IgD-negative memory B cell (primary cell): Measurements from ENCODE around the gene AWAT2. TPM values are rescaled to one million over a fixed set of nuclear protein-coding genes. Genes with fewer than 3 reads are reported as not detected.

ENCODE experiments used
- H3K27ac Mint-ChIP-seq, 3 donors: one replicate each; pipeline ENCODE4 v1.8.0; 2020 to 2022; ENCODE audit warnings: mild to moderate bottlenecking in 3 of 3, mixed read lengths in 3 of 3, moderate library complexity in 1 of 3
- H3K27me3 Mint-ChIP-seq: one replicate; pipeline ENCODE4 v1.8.0; 2021; ENCODE audit warnings: mixed read lengths
- H3K36me3 Mint-ChIP-seq: one replicate; pipeline ENCODE4 v1.8.0; 2020; ENCODE audit warnings: mild to moderate bottlenecking, mixed read lengths
- H3K4me1 Mint-ChIP-seq, 3 donors: one replicate each; pipeline ENCODE4 v1.8.0; 2020 to 2022; ENCODE audit warnings: mixed read lengths in 3 of 3, mild to moderate bottlenecking in 1 of 3
- H3K4me3 Mint-ChIP-seq, 4 donors: one replicate each; pipeline ENCODE4 v1.8.0; 2020 to 2022; ENCODE audit warnings: mild to moderate bottlenecking in 4 of 4, mixed read lengths in 4 of 4, moderate library complexity in 3 of 4
- H3K9me3 Mint-ChIP-seq, 3 donors: one replicate each; pipeline ENCODE4 v1.8.0; 2020 to 2021; ENCODE audit warnings: mixed read lengths in 3 of 3, mild to moderate bottlenecking in 1 of 3
- polyA plus RNA-seq: library from polyadenylated mRNA; unstranded; fragments of 300-500 nt; fragmentation: Illumina TruSeq; gene quantifications from one replicate; pipeline ENCODE4 v1.2.3, GENCODE V29; 2021

Gene AWAT2
- not detected for polyA plus RNA-seq

DNA sequence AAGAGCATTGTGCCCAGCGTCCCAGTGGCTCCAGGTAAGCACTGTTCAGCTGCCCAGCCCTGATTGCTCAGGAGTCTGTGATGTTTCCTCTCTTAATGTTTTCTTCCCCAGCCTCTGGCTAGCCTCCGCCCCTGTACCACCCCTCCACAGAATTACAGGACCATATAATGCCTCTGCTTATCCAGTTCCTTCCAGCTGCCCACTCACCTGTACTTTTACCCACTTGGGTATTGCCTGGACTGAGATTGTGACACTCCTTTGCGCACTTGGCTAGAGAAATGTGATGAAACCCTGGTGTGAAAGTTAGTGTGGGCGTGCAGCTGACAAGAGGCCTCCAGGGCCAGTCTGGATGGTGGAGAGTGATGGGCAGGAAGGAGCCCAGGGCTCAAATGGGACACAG lies at the start of gene AWAT2:
AWAT2 (minus strand) TSS at position 14 of the 400 bp plus-strand sequence; CDS start at position 8, 6 bp downstream.
- H3K27me3 Mint-ChIP-seq = peaks cover 4% of the 10 kb centered on the region
- H3K4me3 Mint-ChIP-seq = no peak within 1 kb of the TSS
- H3K27ac Mint-ChIP-seq = no peak within 1 kb of the TSS
- H3K36me3 Mint-ChIP-seq = no peaks in the 10 kb centered on the region
- H3K9me3 Mint-ChIP-seq = no peaks in the 10 kb centered on the region
- no peaks in the 10 kb centered on the region for H3K4me1 Mint-ChIP-seq

DNA sequence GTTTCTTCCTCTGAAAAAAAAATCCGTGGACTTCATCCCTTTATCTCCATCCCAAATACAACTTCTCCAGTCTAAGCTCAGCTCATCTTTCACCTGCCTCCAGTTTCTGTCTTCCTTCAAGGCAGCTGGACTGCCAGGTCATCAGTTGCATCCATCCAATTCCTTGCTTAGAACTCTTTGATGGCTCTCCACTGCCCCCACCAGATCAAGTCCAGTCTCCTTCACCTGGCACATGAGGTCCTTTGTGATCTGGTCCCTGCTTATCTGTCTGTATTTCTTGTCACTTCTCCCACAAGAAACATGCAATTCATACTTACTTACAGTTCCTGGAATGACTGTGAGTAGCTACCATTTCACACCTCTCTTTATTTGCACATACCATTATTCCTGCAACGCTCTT lies 46.3 kb upstream of the AWAT2 start:
- H3K27me3 Mint-ChIP-seq = peaks cover 12% of the 10 kb centered on the region
- no peaks in the 10 kb centered on the region for H3K4me1 Mint-ChIP-seq
- H3K36me3 Mint-ChIP-seq = no peaks in the 10 kb centered on the region
- no peak overlapping the region for H3K27ac Mint-ChIP-seq
- no peak overlapping the region for H3K4me3 Mint-ChIP-seq
- peaks cover 0 to 2% (median 0%) of the 10 kb centered on the region in 3 donors for H3K9me3 Mint-ChIP-seq

GRCh38 chrX:70092247-70092646 lies 42.5 kb upstream of the AWAT2 start:
- Mint-ChIP-seq H3K4me3 (no peak overlapping the region), H3K27me3 (peaks cover 3% of the 10 kb centered on the region), H3K9me3 (no peaks in the 10 kb centered on the region), H3K27ac (no peak overlapping the region), H3K4me1 (no peaks in the 10 kb centered on the region), H3K36me3 (no peaks in the 10 kb centered on the region)

DNA sequence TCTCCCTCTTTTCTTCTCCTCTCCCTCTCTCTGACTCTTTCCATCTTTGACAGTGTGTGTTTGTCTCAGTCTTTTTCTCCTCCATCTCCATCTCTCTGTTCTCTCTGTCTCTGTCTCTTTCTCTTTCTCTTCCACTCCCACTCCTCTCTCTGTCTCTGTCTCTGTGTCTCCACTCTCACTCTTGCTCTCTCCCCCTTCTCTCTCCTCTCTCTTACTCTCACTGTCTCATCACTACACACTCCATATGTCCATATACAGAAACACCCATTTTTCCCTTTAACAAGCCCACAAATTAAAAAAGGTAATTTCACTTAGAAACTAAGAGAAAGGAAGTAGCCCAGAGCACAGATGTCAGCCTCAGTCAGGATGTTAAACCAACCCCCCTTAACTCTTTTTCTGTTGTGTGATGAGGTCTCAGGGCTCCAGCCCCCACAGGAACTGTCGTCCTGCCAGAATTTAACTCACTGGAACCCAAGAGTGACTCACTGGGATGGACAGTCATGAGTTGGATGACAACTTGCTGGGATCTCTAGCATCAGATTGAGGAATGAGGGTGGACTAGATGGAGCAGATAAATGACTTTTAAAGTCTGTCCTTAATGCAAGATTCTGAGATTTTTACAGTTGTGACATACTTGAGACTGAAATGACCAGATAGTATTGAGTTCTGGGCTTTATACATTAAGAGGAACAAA lies 40.0 kb upstream of the AWAT2 start:
- H3K4me1 Mint-ChIP-seq = no peaks in the 10 kb centered on the region
- no peaks in the 10 kb centered on the region for H3K9me3 Mint-ChIP-seq
- H3K36me3 Mint-ChIP-seq = no peaks in the 10 kb centered on the region
- H3K4me3 Mint-ChIP-seq = no peak overlapping the region
- no peak overlapping the region for H3K27ac Mint-ChIP-seq
- peaks cover 3% of the 10 kb centered on the region for H3K27me3 Mint-ChIP-seq

GRCh38 chrX:70088751-70089150 lies 39.0 kb upstream of the AWAT2 start:
- H3K27me3 Mint-ChIP-seq = peaks cover 3% of the 10 kb centered on the region

GRCh38 chrX:70087857-70088630 lies 38.3 kb upstream of the AWAT2 start:
- Mint-ChIP-seq H3K4me3 (no peak overlapping the region), H3K27me3 (peaks cover 3% of the 10 kb centered on the region), H3K4me1 (no peaks in the 10 kb centered on the region), H3K27ac (no peak overlapping the region), H3K36me3 (no peaks in the 10 kb centered on the region), H3K9me3 (no peaks in the 10 kb centered on the region)

More at GRCh38 chrX:70088751-70089150, 39.0 kb upstream of the AWAT2 start:
- Mint-ChIP-seq H3K36me3 (no peaks in the 10 kb centered on the region), H3K27ac (peak overlapping the region in 1 of 3 donors; percentile 32), H3K9me3 (no peaks in the 10 kb centered on the region), H3K4me3 (peak overlapping the region in 1 of 4 donors; percentile 5), H3K4me1 (no peaks in the 10 kb centered on the region)

- Mint-ChIP-seq H3K27me3 (no peaks in the 10 kb centered on the region), H3K4me3 (no peak overlapping the region), H3K27ac (no peak overlapping the region), H3K4me1 (no peaks in the 10 kb centered on the region), H3K9me3 (no peaks in the 10 kb centered on the region), H3K36me3 (no peaks in the 10 kb centered on the region)
Measured at GRCh38 chrX:70084592-70085240, 35.0 kb upstream of the AWAT2 start.

- Mint-ChIP-seq H3K4me3 (no peak overlapping the region), H3K9me3 (no peaks in the 10 kb centered on the region), H3K27me3 (peaks cover 2% of the 10 kb centered on the region), H3K27ac (no peak overlapping the region), H3K4me1 (no peaks in the 10 kb centered on the region), H3K36me3 (no peaks in the 10 kb centered on the region)
Measured at GRCh38 chrX:70082723-70083122, 33.0 kb upstream of the AWAT2 start.

- Mint-ChIP-seq H3K27me3 (peaks cover 2% of the 10 kb centered on the region), H3K4me1 (no peaks in the 10 kb centered on the region), H3K4me3 (no peak overlapping the region), H3K27ac (no peak overlapping the region), H3K36me3 (no peaks in the 10 kb centered on the region), H3K9me3 (peaks cover 0 to 2% (median 0%) of the 10 kb centered on the region in 3 donors)
Measured at GRCh38 chrX:70079870-70080269, 30.1 kb upstream of the AWAT2 start.

DNA sequence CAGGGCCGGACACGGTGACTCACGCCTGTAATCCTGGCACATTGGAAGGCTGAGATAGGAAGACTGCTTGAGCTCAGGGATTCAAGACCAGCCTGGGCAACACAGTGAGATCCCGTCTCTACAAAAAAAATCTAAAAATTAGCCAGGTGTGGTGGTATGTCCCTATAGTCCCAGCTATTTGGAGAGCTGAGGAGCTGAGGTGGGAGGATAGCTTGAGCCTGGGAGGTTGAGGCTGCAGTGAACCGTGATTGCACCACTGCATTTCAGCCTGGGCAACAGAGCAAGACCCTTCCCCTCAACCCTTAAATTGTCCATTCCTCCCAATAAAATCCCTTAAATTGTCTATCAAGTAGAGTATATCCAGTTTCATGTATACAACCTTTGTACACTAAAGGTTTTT lies 29.6 kb upstream of the AWAT2 start:
- no peak overlapping the region for H3K4me3 Mint-ChIP-seq
- H3K36me3 Mint-ChIP-seq = no peaks in the 10 kb centered on the region
- no peaks in the 10 kb centered on the region for H3K4me1 Mint-ChIP-seq
- H3K27me3 Mint-ChIP-seq = peaks cover 2% of the 10 kb centered on the region
- H3K9me3 Mint-ChIP-seq = peaks cover 0 to 2% (median 0%) of the 10 kb centered on the region in 3 donors
- H3K27ac Mint-ChIP-seq = no peak overlapping the region

- Mint-ChIP-seq H3K27me3 (peaks cover 6% of the 10 kb centered on the region), H3K4me1 (no peaks in the 10 kb centered on the region), H3K27ac (no peak overlapping the region), H3K4me3 (peak overlapping the region in 1 of 4 donors; percentile 63), H3K9me3 (peaks cover 0 to 7% (median 0%) of the 10 kb centered on the region in 3 donors), H3K36me3 (no peaks in the 10 kb centered on the region)
Measured at GRCh38 chrX:70066646-70067045, 16.9 kb upstream of the AWAT2 start.

DNA sequence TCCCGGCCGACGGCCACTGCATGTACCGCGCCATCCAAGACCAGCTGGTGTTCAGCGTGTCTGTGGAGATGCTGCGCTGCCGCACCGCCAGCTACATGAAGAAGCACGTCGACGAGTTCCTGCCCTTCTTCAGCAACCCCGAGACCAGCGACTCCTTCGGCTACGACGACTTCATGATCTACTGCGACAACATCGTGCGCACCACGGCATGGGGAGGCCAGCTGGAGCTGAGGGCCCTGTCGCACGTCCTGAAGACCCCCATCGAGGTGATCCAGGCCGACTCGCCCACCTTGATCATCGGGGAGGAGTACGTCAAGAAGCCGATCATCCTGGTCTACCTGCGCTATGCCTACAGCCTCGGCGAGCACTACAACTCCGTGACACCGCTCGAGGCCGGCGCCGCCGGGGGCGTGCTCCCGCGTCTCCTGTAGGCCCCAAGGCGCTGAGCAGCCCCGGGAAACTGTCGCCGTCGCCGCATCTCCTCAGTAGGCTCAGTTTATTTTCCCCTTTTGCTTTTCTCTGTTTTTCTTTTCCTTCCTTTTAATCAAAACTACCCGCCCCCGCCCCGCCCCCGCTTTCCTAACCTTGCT lies 13.3 kb upstream of the AWAT2 start:
- H3K27me3 Mint-ChIP-seq = peaks cover 10% of the 10 kb centered on the region
- no peaks in the 10 kb centered on the region for H3K36me3 Mint-ChIP-seq
- no peaks in the 10 kb centered on the region for H3K4me1 Mint-ChIP-seq
- no peak overlapping the region for H3K4me3 Mint-ChIP-seq
- no peak overlapping the region for H3K27ac Mint-ChIP-seq
- peaks cover 0 to 7% (median 2%) of the 10 kb centered on the region in 3 donors for H3K9me3 Mint-ChIP-seq

- Mint-ChIP-seq H3K27me3 (peaks cover 9% of the 10 kb centered on the region), H3K27ac (no peak within 1 kb of the TSS), H3K4me3 (no peak within 1 kb of the TSS), H3K36me3 (no peaks in the 10 kb centered on the region), H3K9me3 (peaks cover 0 to 7% (median 2%) of the 10 kb centered on the region in 3 donors), H3K4me1 (no peaks in the 10 kb centered on the region)
Measured at GRCh38 chrX:70062076-70062475, 12.3 kb upstream of the AWAT2 start, which contains the start of gene OTUD6A. TSS of gene OTUD6A (plus strand) at chrX:70062457. CDS start at chrX:70062525, 68 bp downstream.

- no peaks in the 10 kb centered on the region for H3K4me1 Mint-ChIP-seq
- no peak overlapping the region for H3K4me3 Mint-ChIP-seq
- no peaks in the 10 kb centered on the region for H3K9me3 Mint-ChIP-seq
- peaks cover 12% of the 10 kb centered on the region for H3K27me3 Mint-ChIP-seq
- H3K36me3 Mint-ChIP-seq = no peaks in the 10 kb centered on the region
- H3K27ac Mint-ChIP-seq = no peak overlapping the region
Measured at GRCh38 chrX:70054391-70054790, 4.7 kb upstream of the AWAT2 start.
